ENCODE data around the gene CAMK2G.

DNA sequence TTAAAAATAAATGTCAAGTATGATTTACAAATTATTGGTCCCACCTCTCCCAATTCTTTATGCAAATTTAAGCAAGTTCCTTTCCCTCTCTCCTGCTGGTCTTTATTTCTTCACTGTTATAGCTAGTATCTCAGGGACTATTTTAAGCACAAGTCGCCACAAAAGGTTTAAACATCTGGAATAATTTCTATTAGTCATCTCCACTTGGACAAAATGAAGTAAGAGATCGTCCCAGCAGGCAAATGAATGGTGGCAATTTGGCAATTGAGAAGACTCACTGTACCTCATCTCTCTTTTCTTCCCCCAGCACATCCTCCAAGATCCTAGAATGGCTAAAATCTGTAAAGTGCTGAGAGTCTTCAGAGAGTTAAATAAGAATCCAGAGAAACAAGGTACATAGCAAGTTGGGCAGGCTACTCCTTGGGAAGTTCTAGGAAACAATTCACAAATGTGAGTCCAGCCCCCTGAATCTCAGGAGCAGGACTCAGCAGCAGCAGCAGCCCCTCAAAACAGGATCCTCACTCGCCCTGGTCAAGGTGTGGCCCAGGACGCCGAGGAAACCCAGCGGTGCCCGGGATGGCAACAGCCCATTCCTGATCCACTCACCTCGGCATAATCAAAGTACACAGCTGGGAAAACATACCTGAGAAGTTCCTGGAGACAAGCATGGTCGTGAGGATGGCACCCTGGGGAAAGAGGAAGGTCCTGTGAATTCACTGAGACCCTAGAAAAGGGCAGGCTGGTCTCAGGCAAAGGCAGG, 32.6 kb downstream of the CAMK2G start:
- TF ChIP-seq, protein P1, sequence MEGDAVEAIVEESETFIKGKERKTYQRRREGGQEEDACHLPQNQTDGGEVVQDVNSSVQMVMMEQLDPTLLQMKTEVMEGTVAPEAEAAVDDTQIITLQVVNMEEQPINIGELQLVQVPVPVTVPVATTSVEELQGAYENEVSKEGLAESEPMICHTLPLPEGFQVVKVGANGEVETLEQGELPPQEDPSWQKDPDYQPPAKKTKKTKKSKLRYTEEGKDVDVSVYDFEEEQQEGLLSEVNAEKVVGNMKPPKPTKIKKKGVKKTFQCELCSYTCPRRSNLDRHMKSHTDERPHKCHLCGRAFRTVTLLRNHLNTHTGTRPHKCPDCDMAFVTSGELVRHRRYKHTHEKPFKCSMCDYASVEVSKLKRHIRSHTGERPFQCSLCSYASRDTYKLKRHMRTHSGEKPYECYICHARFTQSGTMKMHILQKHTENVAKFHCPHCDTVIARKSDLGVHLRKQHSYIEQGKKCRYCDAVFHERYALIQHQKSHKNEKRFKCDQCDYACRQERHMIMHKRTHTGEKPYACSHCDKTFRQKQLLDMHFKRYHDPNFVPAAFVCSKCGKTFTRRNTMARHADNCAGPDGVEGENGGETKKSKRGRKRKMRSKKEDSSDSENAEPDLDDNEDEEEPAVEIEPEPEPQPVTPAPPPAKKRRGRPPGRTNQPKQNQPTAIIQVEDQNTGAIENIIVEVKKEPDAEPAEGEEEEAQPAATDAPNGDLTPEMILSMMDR (IDR thresholded peaks at IDR 0.05; ENCODE audit: low read length): no peak
- TF ChIP-seq EZH2 (IDR thresholded peaks at IDR 0.05; ENCODE audit: borderline replicate concordance, low read length): no peak
